Activated CD4-positive, alpha-beta memory T cell treated with anti-CD3 and anti-CD28 coated beads, Interleukin-2, amount 10 ng/mL, durations not matched to agents 7 days and 5 days (primary cell): ENCODE data around the gene NSF. TPM values are rescaled to one million over a fixed set of nuclear protein-coding genes. Genes with fewer than 3 reads are reported as not detected.
"Not testable (repeated sequence)": the region's sequence is repeated elsewhere in the genome, so short reads cannot be mapped to it uniquely, and the experiment has no call there.

Experiments
- CTCF ChIA-PET: fragments of 350-600 bp; sonication (Branson Sonifier 250); formaldehyde crosslinking; loops from one replicate; lab custom pipeline; 2021; ENCODE audit warnings: antibody characterized with exemption, inconsistent platforms; lab: Charles Lee
- POLR2A ChIA-PET: fragments of 350-600 bp; sonication (Branson Sonifier 250); formaldehyde crosslinking; loops from one replicate; lab custom pipeline; 2021; ENCODE audit warnings: antibody characterized with exemption; lab: Charles Lee
- DNase-seq: peaks from one replicate; pipeline ENCODE4 v3.0.0-alpha.2; 2020
- H3K27ac Mint-ChIP-seq: one replicate; pipeline ENCODE4 v1.8.0; 2021; ENCODE audit warnings: mild to moderate bottlenecking, mixed read lengths
- H3K27me3 Mint-ChIP-seq: one replicate; pipeline ENCODE4 v1.8.0; 2021; ENCODE audit warnings: mixed read lengths
- H3K36me3 Mint-ChIP-seq: one replicate; pipeline ENCODE4 v1.8.0; 2021; ENCODE audit warnings: low read depth, mixed read lengths
- H3K4me1 Mint-ChIP-seq: one replicate; pipeline ENCODE4 v1.8.0; 2021; ENCODE audit warnings: mixed read lengths
- H3K4me3 Mint-ChIP-seq: one replicate; pipeline ENCODE4 v1.8.0; 2021; ENCODE audit warnings: mild to moderate bottlenecking, mixed read lengths
- H3K9me3 Mint-ChIP-seq: one replicate; pipeline ENCODE4 v1.8.0; 2021; ENCODE audit warnings: mixed read lengths
- total RNA-seq, 2 experiments: library from RNA; stranded (reverse); gene quantifications; one replicate each; pipeline ENCODE4 v1.2.3, GENCODE V29; 2021

NSF gene
- total RNA-seq, 2 experiments from 2014 or later: 48.6 to 49.6 TPM

DNA sequence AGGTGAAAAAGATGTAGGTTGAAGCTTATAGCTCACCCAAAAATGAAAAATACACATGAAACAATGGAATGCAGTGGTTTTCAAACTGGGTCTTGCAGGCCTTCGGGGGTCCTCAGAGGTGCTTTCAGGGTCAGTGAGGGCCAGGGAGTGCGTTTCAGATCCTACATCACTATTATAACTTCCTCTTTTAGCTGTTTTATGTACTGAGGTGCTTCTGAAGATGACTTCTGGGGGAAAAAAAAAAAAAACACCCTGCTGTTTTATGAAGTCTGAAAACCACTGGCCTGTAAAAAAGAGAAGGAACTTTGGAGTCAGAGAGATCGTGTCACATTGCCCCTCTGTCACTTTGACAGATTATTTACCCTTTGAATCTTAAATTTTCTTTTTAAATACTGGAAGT is 102.8 kb downstream of the NSF start:
- H3K4me3 Mint-ChIP-seq, CTCF ChIA-PET, POLR2A ChIA-PET: not testable (repeated sequence)

DNA sequence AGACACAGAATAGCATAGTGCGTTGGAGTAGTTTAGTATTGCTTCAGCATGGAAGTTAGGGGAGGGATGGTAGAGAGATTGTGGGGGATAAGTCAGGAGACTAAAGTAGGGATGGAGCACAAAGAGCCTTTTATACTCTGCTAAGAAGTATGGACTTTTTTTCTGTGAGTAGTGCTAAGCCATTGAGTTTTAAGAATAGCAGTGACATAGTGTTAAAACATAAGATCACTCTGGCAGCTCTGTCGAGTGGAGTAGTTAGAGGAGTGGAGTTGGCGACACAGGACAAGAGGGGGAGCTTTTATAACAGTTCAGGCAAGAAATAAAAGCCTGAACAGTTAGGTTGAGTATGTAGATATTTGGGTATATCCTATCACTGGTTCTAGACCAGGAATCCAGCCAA is 106.1 kb downstream of the NSF start:
- H3K4me1 Mint-ChIP-seq, H3K27ac Mint-ChIP-seq, DNase-seq, POLR2A ChIA-PET, H3K27me3 Mint-ChIP-seq, H3K9me3 Mint-ChIP-seq, H3K4me3 Mint-ChIP-seq, CTCF ChIA-PET, H3K36me3 Mint-ChIP-seq: not testable (repeated sequence)

More for the DNA sequence above, 102.8 kb downstream of the NSF start:
- H3K27me3 Mint-ChIP-seq, H3K9me3 Mint-ChIP-seq, H3K27ac Mint-ChIP-seq, H3K36me3 Mint-ChIP-seq, H3K4me1 Mint-ChIP-seq, DNase-seq: not testable (repeated sequence)

DNA sequence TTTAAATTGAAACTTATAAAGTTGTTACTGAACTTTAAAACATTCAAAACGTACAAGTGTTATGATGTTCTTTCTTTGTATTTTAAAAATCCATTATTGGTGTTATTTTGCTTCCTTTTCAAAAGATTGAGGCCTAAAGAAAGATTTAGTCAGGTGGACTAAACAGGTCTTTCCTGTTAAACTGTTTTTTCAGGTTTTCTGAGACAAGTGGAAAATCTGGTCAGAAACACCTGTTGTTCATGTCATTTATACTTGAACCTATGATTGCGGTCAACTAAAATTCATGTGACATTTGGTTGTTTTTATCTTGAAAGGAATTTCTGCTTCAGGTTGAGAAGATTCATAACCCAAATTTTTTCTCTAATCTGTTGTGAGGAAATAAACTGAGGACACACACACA is 108.5 kb downstream of the NSF start:
- H3K4me3 Mint-ChIP-seq, DNase-seq, H3K4me1 Mint-ChIP-seq, H3K27ac Mint-ChIP-seq, H3K27me3 Mint-ChIP-seq, H3K36me3 Mint-ChIP-seq, CTCF ChIA-PET, POLR2A ChIA-PET, H3K9me3 Mint-ChIP-seq: not testable (repeated sequence)

DNA sequence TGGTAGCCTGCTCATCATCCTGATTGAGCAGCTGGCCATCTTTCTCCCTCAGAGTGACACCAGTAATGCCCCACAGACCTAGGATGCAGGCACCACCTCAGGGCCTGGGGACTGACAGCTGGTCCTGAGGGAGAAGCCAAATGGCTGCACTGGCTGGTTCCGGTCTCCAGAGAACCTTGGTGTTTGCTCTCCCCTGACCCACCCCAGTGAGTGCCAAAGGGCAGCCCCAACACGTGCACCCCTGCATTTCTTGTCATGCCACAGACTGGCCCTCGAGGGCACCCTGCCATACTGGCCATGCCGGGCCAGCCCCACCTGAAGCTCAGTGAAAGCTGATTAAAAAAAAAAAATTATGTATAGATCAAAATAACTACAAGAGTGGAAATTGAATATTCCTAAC is 127.5 kb downstream of the NSF start:
- Mint-ChIP-seq H3K27ac (no peak overlapping the region), H3K9me3 (no peaks in the 10 kb centered on the region), H3K4me1 (peaks cover 10% of the 10 kb centered on the region), H3K36me3 (peaks cover 19% of the 10 kb centered on the region), H3K27me3 (no peaks in the 10 kb centered on the region), H3K4me3 (no peak overlapping the region)
- no peak for DNase-seq
- POLR2A ChIA-PET: no interaction called here
- CTCF ChIA-PET: no interaction called here

DNA sequence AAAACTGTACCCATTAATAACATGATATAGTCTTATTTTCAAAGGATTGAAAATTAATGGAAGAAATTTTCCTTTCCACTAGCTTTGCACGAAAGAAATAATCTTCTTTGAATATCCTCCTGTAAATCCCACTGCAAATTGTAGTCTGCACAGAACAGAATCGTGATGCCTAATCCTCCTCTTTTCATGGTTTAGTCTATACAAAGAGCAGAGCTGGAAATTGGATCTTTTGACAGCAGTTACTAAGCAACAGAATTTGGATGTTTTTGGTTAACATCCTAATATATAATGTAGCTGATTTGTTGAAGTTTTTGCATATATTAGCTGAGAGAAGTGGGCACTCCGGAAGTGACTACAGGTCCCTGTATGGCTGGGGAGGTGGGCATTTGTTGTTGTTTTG is 129.4 kb downstream of the NSF start:
- Mint-ChIP-seq H3K27me3 (no peaks in the 10 kb centered on the region), H3K27ac (no peak overlapping the region), H3K4me3 (no peak overlapping the region), H3K4me1 (no peaks in the 10 kb centered on the region), H3K9me3 (no peaks in the 10 kb centered on the region), H3K36me3 (peaks cover 11% of the 10 kb centered on the region)
- POLR2A ChIA-PET: no interaction called here
- CTCF ChIA-PET: no interaction called here
- DNase-seq: no peak

DNA sequence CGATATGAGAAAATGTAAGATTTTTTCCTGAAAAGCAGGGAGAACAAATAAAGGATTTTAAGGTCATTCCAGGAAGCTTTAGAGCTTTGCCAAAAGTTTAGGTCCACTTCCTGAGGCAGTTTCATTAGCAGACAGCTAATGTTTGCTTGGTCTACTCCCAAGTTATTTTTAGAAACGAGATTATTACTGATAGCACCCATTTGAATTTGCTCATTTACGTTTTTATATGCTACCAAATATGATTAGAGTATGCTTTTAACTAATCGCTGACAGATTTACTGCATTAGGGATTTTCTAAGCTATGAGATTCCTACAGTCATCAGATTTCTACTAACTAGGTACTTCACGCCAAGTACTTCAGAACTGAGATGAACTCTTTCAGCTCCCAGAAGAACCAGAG is 129.9 kb downstream of the NSF start:
- no peaks in the 10 kb centered on the region for H3K4me1 Mint-ChIP-seq
- ChIA-PET POLR2A (no interaction called here), CTCF (interaction anchor here (0.6 kb wide), 1 partner anchor 1071 kb away, joined by 4 read pairs; no protein-coding TSS in a partner anchor)
- H3K27ac Mint-ChIP-seq: no peak overlapping the region
- DNase-seq: no peak
- no peaks in the 10 kb centered on the region for H3K9me3 Mint-ChIP-seq
- no peaks in the 10 kb centered on the region for H3K27me3 Mint-ChIP-seq
- H3K4me3 Mint-ChIP-seq: no peak overlapping the region
- peaks cover 10% of the 10 kb centered on the region for H3K36me3 Mint-ChIP-seq

DNA sequence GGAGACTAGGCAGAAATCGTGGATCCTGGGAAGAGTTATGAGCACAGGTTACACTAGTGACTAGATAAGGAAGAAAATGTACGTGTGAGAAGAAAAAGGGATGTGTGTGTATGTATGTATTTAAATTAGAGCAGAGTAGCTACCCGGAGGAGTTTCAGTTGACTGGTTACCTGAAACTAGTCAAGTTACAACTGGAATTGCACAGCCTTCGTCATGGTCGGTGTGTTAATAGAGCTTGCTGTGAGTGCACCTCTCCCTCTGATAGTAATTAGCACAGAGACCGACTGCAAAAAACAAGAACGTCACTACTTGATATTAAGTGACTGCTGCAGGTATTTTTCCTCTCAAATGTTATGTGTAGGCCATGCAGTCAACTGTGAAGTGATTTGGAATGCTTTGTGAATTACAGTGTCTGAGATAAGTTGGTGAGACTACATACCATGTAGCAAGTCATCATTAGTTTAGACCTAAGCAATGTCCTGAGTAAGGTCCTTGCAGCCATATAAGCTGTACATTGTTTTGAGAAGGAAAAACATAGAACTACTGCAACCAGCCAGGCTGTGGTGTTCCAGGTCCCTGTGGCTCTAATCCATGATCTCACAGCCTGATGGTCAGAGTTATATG is 132.3 kb downstream of the NSF start:
- H3K4me3 Mint-ChIP-seq: no peak overlapping the region
- H3K36me3 Mint-ChIP-seq: peaks cover 12% of the 10 kb centered on the region
- H3K9me3 Mint-ChIP-seq: no peaks in the 10 kb centered on the region
- ChIA-PET CTCF (no interaction called here), POLR2A (no interaction called here)
- no peaks in the 10 kb centered on the region for H3K27me3 Mint-ChIP-seq
- H3K4me1 Mint-ChIP-seq: no peaks in the 10 kb centered on the region
- no peak overlapping the region for H3K27ac Mint-ChIP-seq
- DNase-seq: no peak

DNA sequence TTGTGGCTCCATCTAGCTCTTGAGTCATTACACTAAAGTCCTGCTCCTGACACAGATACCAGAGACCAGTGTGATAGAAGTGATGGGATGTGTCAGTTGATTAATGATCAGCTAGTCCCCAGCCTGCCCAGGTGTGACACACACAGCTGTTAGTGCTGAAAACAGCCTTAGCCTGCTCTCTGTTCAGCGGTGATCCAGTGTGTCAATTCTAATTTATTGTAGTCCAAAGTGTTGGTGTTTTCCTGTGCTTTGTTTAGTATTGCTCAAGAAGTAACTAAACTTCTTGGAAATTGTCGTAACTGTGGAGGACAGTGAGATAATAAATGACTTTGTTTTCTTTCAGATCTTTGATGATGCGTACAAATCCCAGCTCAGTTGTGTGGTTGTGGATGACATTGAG is 135.7 kb downstream of the NSF start:
- Mint-ChIP-seq H3K36me3 (peaks cover 19% of the 10 kb centered on the region), H3K27me3 (no peaks in the 10 kb centered on the region), H3K4me1 (no peaks in the 10 kb centered on the region), H3K4me3 (no peak overlapping the region), H3K9me3 (no peaks in the 10 kb centered on the region), H3K27ac (no peak overlapping the region)
- POLR2A ChIA-PET: no interaction called here
- CTCF ChIA-PET: no interaction called here
- DNase-seq: no peak

DNA sequence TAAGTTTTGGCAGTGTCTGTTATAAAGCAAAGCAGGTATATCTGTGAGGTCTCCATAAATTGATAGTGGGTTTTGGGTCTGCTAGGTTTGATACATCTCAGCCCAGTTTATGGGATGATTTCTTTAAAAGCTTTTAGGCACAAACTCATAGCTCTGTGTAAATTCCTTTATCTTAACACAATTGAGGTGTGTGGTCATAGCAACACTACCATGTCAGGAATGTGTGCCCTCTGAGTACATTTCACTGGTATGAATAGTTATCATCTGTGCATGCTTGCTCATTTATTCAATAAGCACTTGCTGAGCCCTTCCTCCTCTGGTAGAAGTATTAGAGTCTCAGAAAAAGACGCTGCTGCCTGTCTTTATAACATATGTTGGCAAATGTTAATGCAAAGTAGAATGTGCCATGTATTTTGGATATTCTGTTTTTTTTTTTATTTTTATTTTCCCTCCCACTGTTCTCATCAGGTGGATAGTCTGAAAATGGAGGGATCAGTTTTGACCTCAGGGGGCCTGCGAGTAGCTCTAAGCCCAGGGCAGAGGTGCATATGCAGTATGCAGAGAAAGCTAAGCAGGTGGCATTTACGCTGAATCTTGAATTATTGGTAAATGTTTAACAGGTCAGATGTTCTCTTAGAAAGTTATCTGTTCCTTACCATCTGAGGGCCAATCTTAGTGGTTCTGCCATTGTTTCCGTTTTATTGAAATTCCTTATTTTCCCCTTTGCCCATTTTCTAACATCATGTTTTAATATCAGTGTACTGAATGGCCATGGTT is 137.3 kb downstream of the NSF start:
- Mint-ChIP-seq H3K27ac (no peak overlapping the region), H3K4me1 (no peaks in the 10 kb centered on the region), H3K36me3 (peaks cover 19% of the 10 kb centered on the region), H3K9me3 (no peaks in the 10 kb centered on the region), H3K4me3 (no peak overlapping the region), H3K27me3 (no peaks in the 10 kb centered on the region)
- no peak for DNase-seq
- ChIA-PET CTCF (interaction anchor here (1.5 kb wide), 1 partner anchor 18 kb away, joined by 3 read pairs; no protein-coding TSS in a partner anchor), POLR2A (no interaction called here)

DNA sequence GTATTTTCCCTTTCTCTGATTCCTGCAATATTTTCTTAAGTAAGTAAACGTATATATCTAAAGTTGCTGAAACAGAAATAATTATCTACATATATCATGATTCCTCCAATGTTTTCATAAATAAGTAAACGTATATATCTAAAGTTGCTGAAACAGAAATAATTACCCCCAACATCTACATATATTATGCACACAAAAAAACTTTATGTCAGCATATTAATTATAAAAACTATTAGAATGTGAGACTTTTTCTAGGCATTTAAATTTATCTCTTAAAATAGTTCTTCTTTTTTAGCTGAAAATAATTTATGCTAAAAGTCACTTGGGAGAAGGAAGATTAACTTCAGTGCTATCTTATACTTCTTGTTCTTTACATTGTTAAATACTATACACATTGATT is 139.6 kb downstream of the NSF start:
- CTCF ChIA-PET: no interaction called here
- no peak for DNase-seq
- Mint-ChIP-seq H3K27ac (no peak overlapping the region), H3K4me3 (no peak overlapping the region), H3K4me1 (no peaks in the 10 kb centered on the region), H3K27me3 (no peaks in the 10 kb centered on the region), H3K36me3 (peaks cover 12% of the 10 kb centered on the region), H3K9me3 (no peaks in the 10 kb centered on the region)
- POLR2A ChIA-PET: no interaction called here

DNA sequence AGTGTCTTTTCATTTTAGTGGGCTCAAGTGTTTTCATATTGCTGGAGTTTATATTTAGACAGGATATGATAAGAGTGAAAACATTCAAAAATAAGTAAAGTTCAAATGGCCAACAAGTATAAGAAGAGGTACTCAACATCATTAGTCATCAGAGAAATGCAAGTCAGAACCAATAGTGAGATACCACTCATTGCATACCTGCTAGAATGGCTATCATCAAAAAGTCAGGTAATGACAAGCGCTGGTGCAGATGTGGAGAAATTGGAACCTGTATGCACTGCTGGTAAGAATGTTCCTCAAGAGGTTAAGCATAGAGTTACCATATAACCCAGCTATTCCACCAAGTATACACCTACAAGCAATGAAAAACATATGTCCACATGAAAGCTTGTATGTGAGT is 140.2 kb downstream of the NSF start:
- Mint-ChIP-seq H3K9me3 (no peaks in the 10 kb centered on the region), H3K4me3 (no peak overlapping the region), H3K27me3 (no peaks in the 10 kb centered on the region), H3K36me3 (peaks cover 12% of the 10 kb centered on the region), H3K27ac (no peak overlapping the region), H3K4me1 (no peaks in the 10 kb centered on the region)
- DNase-seq: no peak
- ChIA-PET POLR2A (no interaction called here), CTCF (no interaction called here)

DNA sequence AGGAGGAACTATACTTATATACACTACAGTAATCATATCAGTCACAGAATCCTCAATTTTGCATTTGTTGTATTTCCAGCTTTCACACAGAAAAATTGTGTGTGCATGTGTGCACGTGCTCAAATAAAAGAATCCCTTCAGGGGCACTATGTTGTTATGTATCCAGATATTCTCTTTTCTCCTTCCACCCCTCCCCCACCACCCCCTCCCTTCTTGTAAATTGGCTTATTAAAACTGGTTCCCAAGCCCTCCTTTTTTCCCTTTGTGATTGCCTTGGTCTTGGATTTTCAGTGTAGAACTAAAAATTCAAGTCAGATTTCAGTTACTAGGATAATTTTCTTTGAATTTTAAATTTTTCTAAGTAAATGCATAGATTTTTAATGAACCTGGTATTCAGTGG is 141.7 kb downstream of the NSF start:
- no peak overlapping the region for H3K27ac Mint-ChIP-seq
- ChIA-PET CTCF (no interaction called here), POLR2A (no interaction called here)
- H3K9me3 Mint-ChIP-seq: no peaks in the 10 kb centered on the region
- no peak overlapping the region for H3K4me3 Mint-ChIP-seq
- DNase-seq: no peak
- no peaks in the 10 kb centered on the region for H3K27me3 Mint-ChIP-seq
- H3K36me3 Mint-ChIP-seq: peaks cover 7% of the 10 kb centered on the region
- no peaks in the 10 kb centered on the region for H3K4me1 Mint-ChIP-seq

DNA sequence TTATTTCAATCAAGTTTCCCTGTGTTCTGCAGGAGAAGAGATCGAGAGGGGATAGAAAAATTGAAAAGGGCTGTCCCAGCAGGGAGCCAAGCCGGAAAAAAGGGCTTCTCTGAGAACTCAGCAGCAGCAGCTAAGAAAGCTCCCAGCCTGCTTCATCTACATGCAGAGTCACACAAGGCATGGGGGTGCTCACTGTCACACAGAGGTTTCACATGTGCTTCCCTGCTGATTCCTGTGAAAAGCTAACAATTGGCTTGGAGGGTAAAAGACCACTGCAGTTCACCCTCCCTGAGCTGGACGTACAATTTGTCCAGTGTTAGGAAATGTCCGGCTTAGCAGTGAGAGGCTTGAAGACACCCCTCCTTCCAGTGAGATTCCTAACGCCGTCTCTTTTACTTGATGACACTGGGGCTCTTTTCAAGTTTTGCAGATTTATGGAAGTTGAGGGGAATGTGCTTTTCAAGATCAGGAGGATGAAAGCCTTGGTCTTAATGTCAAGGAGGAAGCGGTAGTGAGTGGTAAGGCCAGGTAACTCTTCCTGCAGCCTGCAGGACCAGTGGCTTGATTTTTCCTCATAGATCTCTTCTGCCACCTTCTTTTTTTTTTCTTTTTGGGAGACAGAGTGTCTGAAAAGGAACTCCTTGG is 142.4 kb downstream of the NSF start:
- H3K4me1 Mint-ChIP-seq: no peaks in the 10 kb centered on the region
- no peak for DNase-seq
- ChIA-PET POLR2A (interaction anchor here (0.6 kb wide), 1 partner anchor 414 kb away, joined by 3 read pairs; no protein-coding TSS in a partner anchor), CTCF (no interaction called here)
- no peaks in the 10 kb centered on the region for H3K27me3 Mint-ChIP-seq
- no peak overlapping the region for H3K4me3 Mint-ChIP-seq
- peaks cover 7% of the 10 kb centered on the region for H3K36me3 Mint-ChIP-seq
- no peaks in the 10 kb centered on the region for H3K9me3 Mint-ChIP-seq
- H3K27ac Mint-ChIP-seq: no peak overlapping the region
